Panc1 (cell line): ENCODE data around the gene IP6K2.

Experiments
- CTCF ChIP-seq: fragments of 450-650 bp; IDR thresholded peaks from 2 replicates; pipeline ENCODE4 v1.5.1; 2017; ENCODE audit warnings: mild to moderate bottlenecking
- REST ChIP-seq, 2 experiments: IDR thresholded peaks; 2 replicates each; pipeline ENCODE4 v1.6.1; 2011 to 2012; ENCODE audit warnings: low read depth in 2 of 2, control low read depth in 1 of 2, low read length in 1 of 2, mild to moderate bottlenecking in 1 of 2, moderate library complexity in 1 of 2; ENCODE audit not compliant: insufficient read depth in 1 of 2

GRCh38 chr3:48660800-48661400, 56.1 kb downstream of the IP6K2 start:
- TF ChIP-seq CTCF (no peak), REST (IDR thresholded peaks at IDR 0.05; ENCODE audit: insufficient read depth in 1 of 2, low read depth in 2 of 2, low read length in 1 of 2) (peak in 1 of 2 experiments; percentile 15; a peak in 1 of 4 replicates)
